Measurements from ENCODE around the gene OCA2.

The OCA2 gene

GRCh38 chr15:28120359-28120640, 21.2 kb upstream of the OCA2 start:
- no peak for DNase-seq (ENCODE audit: low spot score)

- no peak for DNase-seq (ENCODE audit: low spot score)
These were observed 19.4 kb upstream of the OCA2 start for GRCh38 chr15:28118531-28118930.

GRCh38 chr15:28118083-28118482, 19.0 kb upstream of the OCA2 start:
- DNase-seq (ENCODE audit: low spot score), result no peak

- DNase-seq (ENCODE audit: low spot score), result no peak
These were observed 18.4 kb upstream of the OCA2 start for GRCh38 chr15:28117432-28117990.

GRCh38 chr15:28116521-28117431, 17.7 kb upstream of the OCA2 start:
- no peak for DNase-seq (ENCODE audit: low spot score)

- DNase-seq (ENCODE audit: low spot score), result no peak
These were observed 16.8 kb upstream of the OCA2 start for GRCh38 chr15:28115871-28116270.

GRCh38 chr15:28114721-28115622, 15.9 kb upstream of the OCA2 start:
- no peak for DNase-seq (ENCODE audit: low spot score)

- no peak for DNase-seq (ENCODE audit: low spot score)
These were observed 15.0 kb upstream of the OCA2 start for GRCh38 chr15:28114114-28114455.

- DNase-seq (ENCODE audit: low spot score), result no peak
These were observed 14.4 kb upstream of the OCA2 start for GRCh38 chr15:28113394-28114113.

- DNase-seq (ENCODE audit: low spot score), result no peak
These were observed 13.8 kb upstream of the OCA2 start for GRCh38 chr15:28112962-28113361.

- no peak for DNase-seq (ENCODE audit: low spot score)
These were observed 13.1 kb upstream of the OCA2 start for GRCh38 chr15:28112101-28112760.

- DNase-seq (ENCODE audit: low spot score), result no peak
These were observed 12.4 kb upstream of the OCA2 start for GRCh38 chr15:28111543-28111942.

GRCh38 chr15:28110481-28110881, 11.4 kb upstream of the OCA2 start:
- DNase-seq (ENCODE audit: low spot score), result peak; percentile 51

- no peak for DNase-seq (ENCODE audit: low spot score)
These were observed 10.7 kb upstream of the OCA2 start for GRCh38 chr15:28109626-28110455.

GRCh38 chr15:28107904-28108275, 8.8 kb upstream of the OCA2 start:
- no peak for DNase-seq (ENCODE audit: low spot score)

GRCh38 chr15:28107111-28107903, 8.2 kb upstream of the OCA2 start:
- DNase-seq (ENCODE audit: low spot score), result no peak

GRCh38 chr15:28106294-28107110, 7.4 kb upstream of the OCA2 start:
- no peak for DNase-seq (ENCODE audit: low spot score)

- DNase-seq (ENCODE audit: low spot score), result no peak
These were observed 6.7 kb upstream of the OCA2 start for GRCh38 chr15:28105793-28106192.

GRCh38 chr15:28105224-28105791, 6.2 kb upstream of the OCA2 start:
- DNase-seq (ENCODE audit: low spot score), result no peak
